Measurements from ENCODE around the gene MBLAC1.

MBLAC1 gene

GRCh38 chr7:100147278-100147677 lies 20.5 kb downstream of the MBLAC1 start:
- Histone ChIP-seq H3K4me1 (ENCODE audit: insufficient read depth, low read length) (no peaks in the 10 kb centered on the region), H3K9me3 (ENCODE audit: control insufficient read depth, insufficient read depth, low read length) (no peaks in the 10 kb centered on the region), H3K9ac (ENCODE audit: low read depth, low read length) (no peak overlapping the region; the same call in 1 of the 2 replicates), H3K36me3 (ENCODE audit: insufficient read depth, low read length) (peaks cover 2% of the 10 kb centered on the region; the same call in 1 of the 2 replicates)

GRCh38 chr7:100148225-100148558 lies 21.4 kb downstream of the MBLAC1 start:
- Histone ChIP-seq H3K9me3 (ENCODE audit: control insufficient read depth, insufficient read depth, low read length) (no peaks in the 10 kb centered on the region), H3K4me1 (ENCODE audit: insufficient read depth, low read length) (no peaks in the 10 kb centered on the region), H3K36me3 (ENCODE audit: insufficient read depth, low read length) (peaks cover 5% of the 10 kb centered on the region; the same call in 1 of the 2 replicates), H3K9ac (ENCODE audit: low read depth, low read length) (peak overlapping the region; percentile 44; the same call in 1 of the 2 replicates)

DNA sequence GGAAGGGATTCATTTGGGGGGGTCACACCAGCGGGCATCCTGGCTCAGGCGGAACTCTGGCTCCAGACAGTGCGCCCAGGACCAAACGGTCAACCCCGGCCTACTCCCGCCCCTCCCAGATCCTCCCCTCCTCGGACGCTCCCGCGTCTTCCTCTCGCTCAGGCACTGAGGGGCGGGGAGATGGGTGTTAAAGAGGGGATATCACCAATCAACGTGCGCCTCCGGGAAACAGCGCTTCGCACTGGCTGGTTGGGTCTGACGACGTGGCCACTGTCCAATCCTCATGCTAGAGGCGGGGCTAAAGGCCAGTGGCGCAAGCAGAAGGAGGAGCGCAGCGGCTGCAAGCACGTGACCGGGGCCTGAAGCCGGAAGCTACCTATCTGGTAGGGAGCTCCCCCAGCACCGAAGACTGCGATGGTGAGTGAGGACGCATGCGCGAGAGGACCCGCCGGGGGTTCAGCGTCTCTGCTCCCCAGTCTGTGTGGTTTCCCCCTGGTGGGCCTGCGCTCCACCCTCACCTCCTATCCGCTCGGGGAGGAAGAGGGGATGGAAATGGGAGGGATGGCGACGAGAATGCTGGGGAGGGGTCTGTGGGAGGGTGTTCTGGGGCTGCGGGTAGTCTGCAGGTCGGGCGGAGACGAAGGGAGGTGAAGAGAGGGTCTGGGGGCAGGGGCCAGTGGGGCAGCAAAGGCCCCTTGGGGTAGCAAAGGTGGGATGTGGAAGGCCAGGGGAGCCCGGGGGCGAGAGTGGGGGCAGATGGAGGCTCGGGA lies 22.0 kb downstream of the MBLAC1 start, which contains the start of gene LAMTOR4:
Gene LAMTOR4, plus strand, starts transcription at position 360 of the 770 bp plus-strand sequence. Its CDS starts 55 bp downstream, at position 415.
- H3K9me3 ChIP-seq (ENCODE audit: control insufficient read depth, insufficient read depth, low read length), result no peaks in the 10 kb centered on the region
- H3K9ac ChIP-seq (ENCODE audit: low read depth, low read length), result peak within 1 kb of the TSS; percentile 84
- H3K4me1 ChIP-seq (ENCODE audit: insufficient read depth, low read length), result no peaks in the 10 kb centered on the region
- H3K36me3 ChIP-seq (ENCODE audit: insufficient read depth, low read length), result peaks cover 9% of the 10 kb centered on the region

DNA sequence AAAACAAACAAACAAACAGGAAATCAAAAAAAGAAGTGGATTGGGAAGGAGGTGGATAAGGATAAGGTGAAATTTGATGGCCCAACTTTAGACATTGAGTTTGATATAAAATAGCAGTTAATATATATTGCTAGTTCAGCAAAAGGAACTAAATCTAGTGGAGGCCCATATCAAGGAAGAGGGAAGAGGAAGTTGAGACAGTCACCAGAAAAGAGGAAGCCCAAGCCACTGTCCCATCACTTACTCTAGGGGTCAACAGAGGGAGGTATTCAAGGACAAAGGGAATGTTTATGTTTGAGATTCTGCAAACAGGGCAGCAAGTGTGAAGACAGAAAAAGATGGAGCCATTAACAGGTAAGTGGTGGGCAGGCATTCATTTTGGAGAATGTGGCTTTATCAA lies 25.6 kb downstream of the MBLAC1 start:
- Histone ChIP-seq H3K9ac (ENCODE audit: low read depth, low read length) (no peak overlapping the region), H3K36me3 (ENCODE audit: insufficient read depth, low read length) (peaks cover 18% of the 10 kb centered on the region), H3K9me3 (ENCODE audit: control insufficient read depth, insufficient read depth, low read length) (no peaks in the 10 kb centered on the region), H3K4me1 (ENCODE audit: insufficient read depth, low read length) (peaks cover 7% of the 10 kb centered on the region; the same call in 1 of the 2 replicates)

- H3K36me3 ChIP-seq (ENCODE audit: insufficient read depth, low read length), result peaks cover 18% of the 10 kb centered on the region
- no peaks in the 10 kb centered on the region for H3K9me3 ChIP-seq (ENCODE audit: control insufficient read depth, insufficient read depth, low read length)
- H3K9ac ChIP-seq (ENCODE audit: low read depth, low read length), result no peak overlapping the region
- H3K4me1 ChIP-seq (ENCODE audit: insufficient read depth, low read length), result peaks cover 7% of the 10 kb centered on the region; the same call in 1 of the 2 replicates
Measured at GRCh38 chr7:100152937-100153666, 26.3 kb downstream of the MBLAC1 start.

DNA sequence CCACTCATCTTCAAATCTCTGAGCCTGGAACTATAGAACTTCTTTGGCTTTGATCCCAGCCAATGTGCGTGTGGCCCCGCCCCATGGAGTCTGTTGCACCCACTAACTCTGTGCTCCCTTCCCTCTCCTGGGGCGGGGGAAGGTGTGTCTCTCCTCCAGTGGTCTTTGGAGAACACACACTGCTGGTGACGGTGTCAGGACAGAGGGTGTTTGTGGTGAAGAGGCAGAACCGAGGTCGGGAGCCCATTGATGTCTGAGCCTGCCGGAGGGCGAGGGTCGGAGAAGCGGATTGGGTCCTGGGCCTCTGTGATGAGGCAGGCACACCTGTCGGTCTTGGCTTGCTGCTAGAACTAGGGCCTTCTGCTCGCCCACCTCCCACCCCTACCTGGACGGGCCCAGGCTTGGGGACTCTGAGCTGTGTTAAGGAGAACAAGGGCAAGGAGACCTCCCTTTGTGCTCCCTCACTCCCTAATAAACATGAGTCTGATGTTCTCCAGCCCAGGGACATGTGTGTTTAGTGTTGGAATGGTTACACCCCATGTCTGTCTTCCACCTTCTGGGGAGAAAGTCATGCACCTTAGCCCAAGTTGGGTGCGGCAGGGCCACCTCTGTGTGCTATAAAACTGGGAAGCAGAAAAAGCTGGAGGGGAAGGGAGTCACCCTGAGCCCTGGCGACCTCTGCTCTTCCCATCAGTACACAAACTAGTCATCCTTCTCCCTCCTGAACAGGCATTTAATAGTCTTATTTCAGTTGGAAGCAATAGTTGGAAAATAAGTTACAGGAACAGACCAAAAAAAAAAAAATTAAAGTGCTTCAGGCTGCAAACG lies 27.2 kb downstream of the MBLAC1 start:
- peaks cover 18% of the 10 kb centered on the region for H3K36me3 ChIP-seq (ENCODE audit: insufficient read depth, low read length)
- no peaks in the 10 kb centered on the region for H3K9me3 ChIP-seq (ENCODE audit: control insufficient read depth, insufficient read depth, low read length)
- H3K9ac ChIP-seq (ENCODE audit: low read depth, low read length), result no peak overlapping the region
- peaks cover 7% of the 10 kb centered on the region; the same call in 1 of the 2 replicates for H3K4me1 ChIP-seq (ENCODE audit: insufficient read depth, low read length)

DNA sequence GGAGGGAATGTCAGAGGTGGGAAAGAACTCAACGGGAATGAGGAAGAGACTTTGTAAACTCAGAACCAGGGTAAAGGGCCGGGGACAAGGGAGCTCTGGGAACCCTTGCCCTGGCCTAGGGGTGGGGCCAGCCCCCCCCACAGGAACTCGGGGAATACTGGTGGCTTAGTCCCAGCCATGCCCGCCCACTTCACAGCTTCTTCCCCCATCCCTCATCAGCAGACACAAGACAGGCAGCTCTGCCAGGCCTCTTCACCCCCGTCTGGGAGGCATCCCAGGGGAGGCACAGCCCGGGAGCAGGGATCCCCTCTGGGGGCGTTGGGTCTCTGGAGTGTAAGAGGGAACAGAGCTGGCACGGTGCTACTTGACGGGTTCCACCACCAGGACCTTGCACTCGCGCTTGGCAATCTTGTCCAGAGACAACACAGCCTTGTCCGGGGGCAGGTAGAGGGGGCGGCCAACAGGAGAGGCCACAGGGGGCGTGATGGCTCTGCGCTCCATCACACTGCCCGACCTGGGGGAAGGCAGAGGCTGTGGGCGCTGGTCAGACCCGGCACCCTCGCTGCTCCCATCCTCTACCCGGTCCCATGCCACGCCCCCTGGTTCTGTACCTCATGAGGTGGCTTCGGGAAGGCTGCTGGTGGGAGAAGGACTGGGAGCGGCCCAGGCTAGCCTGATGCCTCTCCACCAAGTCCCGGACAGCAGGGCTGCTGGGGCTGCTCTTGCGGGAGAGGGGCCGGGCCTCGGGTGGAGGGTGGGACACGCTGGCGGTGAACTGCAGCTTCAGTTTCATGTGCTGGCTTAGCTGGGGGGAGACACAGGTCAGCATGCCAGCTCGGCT lies 28.1 kb downstream of the MBLAC1 start:
- peaks cover 7% of the 10 kb centered on the region; the same call in 1 of the 2 replicates for H3K4me1 ChIP-seq (ENCODE audit: insufficient read depth, low read length)
- no peak overlapping the region for H3K9ac ChIP-seq (ENCODE audit: low read depth, low read length)
- peaks cover 18% of the 10 kb centered on the region for H3K36me3 ChIP-seq (ENCODE audit: insufficient read depth, low read length)
- H3K9me3 ChIP-seq (ENCODE audit: control insufficient read depth, insufficient read depth, low read length), result no peaks in the 10 kb centered on the region

DNA sequence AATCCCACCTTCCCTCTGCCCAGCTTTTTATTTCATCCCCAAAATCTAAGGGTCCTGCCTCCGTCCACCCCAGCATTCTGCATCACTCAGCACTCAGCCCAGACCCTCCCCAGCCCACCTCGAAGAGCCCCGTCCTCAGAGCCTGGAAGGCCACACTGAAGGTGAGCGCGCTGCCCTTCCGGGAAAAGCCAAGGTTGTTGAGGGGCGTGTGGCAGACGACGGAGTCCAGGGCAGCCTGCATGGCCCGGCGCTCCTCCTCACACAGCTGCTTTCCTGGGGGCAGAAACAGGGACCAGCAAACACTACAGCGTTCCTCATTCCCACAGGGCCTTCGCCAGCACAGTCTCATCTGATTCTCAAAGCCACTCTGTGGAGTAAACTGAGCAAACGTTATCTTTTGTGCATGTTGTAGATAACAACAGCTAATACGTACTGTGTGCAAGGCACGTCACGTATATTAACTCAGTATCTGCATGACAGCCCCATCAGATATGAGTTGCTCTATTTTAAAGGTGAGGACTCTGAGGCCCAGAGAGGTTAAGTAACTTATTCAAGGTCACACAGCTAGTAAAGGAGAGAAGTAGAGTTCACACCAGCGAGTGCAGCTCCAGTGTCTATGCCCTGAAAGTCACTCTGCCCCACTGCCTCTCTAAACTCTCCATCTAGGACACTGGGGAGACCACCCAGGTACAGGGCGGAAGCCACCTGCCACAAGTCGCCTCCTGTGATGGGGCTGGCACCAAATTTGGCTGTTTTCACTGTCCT lies 29.0 kb downstream of the MBLAC1 start:
- peaks cover 18% of the 10 kb centered on the region for H3K36me3 ChIP-seq (ENCODE audit: insufficient read depth, low read length)

DNA sequence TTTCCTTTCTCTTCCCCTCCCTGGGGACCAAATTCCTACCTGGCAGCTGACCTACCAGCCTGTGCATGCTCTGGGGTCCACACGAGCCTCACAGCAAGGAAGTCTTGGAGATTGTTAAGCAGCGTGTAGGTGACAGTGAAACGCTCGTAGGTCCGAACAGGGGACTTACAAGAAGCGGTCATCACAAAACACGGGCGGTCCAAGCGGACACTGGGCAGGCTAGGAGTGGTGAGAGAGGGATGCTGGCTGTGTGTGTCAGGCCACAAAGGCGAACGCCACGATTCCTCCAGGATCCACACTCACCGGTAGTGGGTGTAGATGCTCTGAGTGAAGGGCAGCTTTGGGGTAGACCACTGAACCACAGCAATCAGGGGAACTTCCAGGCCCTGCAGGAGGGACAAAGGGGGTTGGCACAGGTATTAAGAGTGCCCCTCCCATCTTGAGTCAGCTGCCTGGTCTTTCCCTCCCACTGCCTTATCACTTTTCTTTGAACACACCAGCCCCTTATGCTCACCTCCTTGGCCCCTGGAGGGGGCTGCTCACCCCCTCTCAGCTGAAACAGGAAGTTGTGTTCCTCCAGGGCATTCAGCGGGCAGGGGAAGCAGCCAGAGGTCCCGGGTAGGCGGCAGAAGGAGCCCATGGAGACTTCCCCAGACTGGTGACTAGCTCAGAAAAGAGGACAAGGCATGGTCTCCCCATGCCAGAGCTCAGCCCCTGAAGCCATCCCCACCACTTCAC lies 29.7 kb downstream of the MBLAC1 start:
- Histone ChIP-seq H3K4me1 (ENCODE audit: insufficient read depth, low read length) (peaks cover 7% of the 10 kb centered on the region; the same call in 1 of the 2 replicates), H3K9ac (ENCODE audit: low read depth, low read length) (peak overlapping the region; percentile 96; the same call in 1 of the 2 replicates), H3K9me3 (ENCODE audit: control insufficient read depth, insufficient read depth, low read length) (no peaks in the 10 kb centered on the region)

More for the DNA sequence above, 29.0 kb downstream of the MBLAC1 start:
- H3K9ac ChIP-seq (ENCODE audit: low read depth, low read length), result no peak overlapping the region
- peaks cover 7% of the 10 kb centered on the region; the same call in 1 of the 2 replicates for H3K4me1 ChIP-seq (ENCODE audit: insufficient read depth, low read length)
- H3K9me3 ChIP-seq (ENCODE audit: control insufficient read depth, insufficient read depth, low read length), result no peaks in the 10 kb centered on the region

DNA sequence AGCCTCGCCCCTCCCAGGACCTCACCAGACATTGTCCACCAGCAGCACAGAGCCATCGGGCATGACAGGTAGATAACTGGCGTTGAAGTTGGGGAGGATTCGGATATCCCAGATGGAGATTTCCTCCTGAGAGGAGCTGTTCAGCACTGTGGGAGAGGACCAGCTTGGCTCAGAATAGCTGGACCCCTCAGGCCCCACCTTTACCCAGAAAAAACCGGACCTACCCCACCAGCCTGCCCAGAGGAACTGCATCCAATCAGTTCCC lies 30.2 kb downstream of the MBLAC1 start:
- no peaks in the 10 kb centered on the region for H3K9me3 ChIP-seq (ENCODE audit: control insufficient read depth, insufficient read depth, low read length)
- peaks cover 7% of the 10 kb centered on the region; the same call in 1 of the 2 replicates for H3K4me1 ChIP-seq (ENCODE audit: insufficient read depth, low read length)
- peak overlapping the region; percentile 96 for H3K9ac ChIP-seq (ENCODE audit: low read depth, low read length)
- H3K36me3 ChIP-seq (ENCODE audit: insufficient read depth, low read length), result peaks cover 17% of the 10 kb centered on the region

More for the DNA sequence above, 29.7 kb downstream of the MBLAC1 start:
- H3K36me3 ChIP-seq (ENCODE audit: insufficient read depth, low read length), result peaks cover 18% of the 10 kb centered on the region

DNA sequence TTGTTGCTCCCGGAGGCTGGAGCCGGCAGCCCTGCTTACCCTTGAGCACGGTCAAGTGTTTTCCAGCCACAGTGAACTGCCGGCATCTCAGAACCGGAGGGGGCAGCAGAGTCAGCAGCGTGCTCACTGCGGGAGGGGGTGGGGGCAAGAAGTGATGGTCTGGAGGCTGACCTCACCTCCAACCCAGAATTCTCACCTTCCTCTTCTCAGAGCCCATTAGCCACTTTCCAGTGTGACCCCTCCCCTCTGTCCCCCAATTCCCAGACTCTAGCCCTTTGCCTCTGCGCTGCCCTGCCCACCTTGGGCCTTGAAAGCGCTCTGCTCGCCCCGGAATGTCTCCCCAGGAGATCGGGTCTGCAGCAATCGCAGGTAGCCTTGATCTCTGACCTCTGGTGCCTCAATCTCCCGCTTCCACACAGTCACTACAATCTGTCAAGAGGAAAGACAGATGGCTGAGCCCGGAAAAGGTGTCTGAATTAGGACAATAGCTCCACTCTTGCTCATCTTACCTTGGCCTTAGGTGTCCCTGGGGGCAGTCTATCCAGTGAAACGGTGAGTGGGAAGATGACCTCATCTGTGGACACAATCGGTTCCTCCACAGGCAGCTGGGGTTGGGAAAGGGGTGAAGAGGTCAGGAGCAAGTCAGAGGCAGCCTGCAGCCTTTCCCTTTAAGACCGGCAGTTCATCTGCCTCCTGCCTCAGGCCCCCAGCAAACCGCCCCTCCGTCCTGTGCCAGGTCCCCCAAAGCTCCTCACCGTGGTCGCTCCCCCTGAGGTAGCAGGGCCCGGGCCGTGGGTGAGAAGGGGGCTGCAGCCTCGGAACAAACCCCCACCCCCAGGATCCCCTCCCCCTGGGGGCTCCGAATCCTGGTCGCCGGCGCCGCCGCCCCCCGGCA lies 30.8 kb downstream of the MBLAC1 start:
- peaks cover 13% of the 10 kb centered on the region for H3K36me3 ChIP-seq (ENCODE audit: insufficient read depth, low read length)
- peaks cover 8% of the 10 kb centered on the region; the same call in 1 of the 2 replicates for H3K4me1 ChIP-seq (ENCODE audit: insufficient read depth, low read length)
- H3K9ac ChIP-seq (ENCODE audit: low read depth, low read length), result peak overlapping the region; percentile 96
- no peaks in the 10 kb centered on the region for H3K9me3 ChIP-seq (ENCODE audit: control insufficient read depth, insufficient read depth, low read length)

Measured in ES-I3 (cell line).